GM13977 (cell line): Measurements from ENCODE around the gene CD34.

Source experiments
- DNase-seq: peaks from one replicate; pipeline ENCODE4 v3.0.0; 2012; ENCODE audit warnings: low spot score
- in situ Hi-C: fragments of 300-500 bp; cut with MboI; formaldehyde crosslinking; loops from one replicate; pipeline ENCODE4 v1.12.0; 2022; ENCODE audit warnings: low sequenced_read_pairs, low pct_unique_long_range_greater_than_20kb, mixed read lengths, inconsistent platforms; ENCODE audit not compliant: unreplicated experiment
- TF ChIP-seq, protein P1 (sequence below): IDR thresholded peaks from 2 replicates; pipeline ENCODE4 v1.5.1; 2012; ENCODE audit warnings: mild to moderate bottlenecking, control low read depth; ENCODE audit not compliant: insufficient read depth; ENCODE audit errors: extremely low read depth, missing control alignments

Gene CD34

DNA sequence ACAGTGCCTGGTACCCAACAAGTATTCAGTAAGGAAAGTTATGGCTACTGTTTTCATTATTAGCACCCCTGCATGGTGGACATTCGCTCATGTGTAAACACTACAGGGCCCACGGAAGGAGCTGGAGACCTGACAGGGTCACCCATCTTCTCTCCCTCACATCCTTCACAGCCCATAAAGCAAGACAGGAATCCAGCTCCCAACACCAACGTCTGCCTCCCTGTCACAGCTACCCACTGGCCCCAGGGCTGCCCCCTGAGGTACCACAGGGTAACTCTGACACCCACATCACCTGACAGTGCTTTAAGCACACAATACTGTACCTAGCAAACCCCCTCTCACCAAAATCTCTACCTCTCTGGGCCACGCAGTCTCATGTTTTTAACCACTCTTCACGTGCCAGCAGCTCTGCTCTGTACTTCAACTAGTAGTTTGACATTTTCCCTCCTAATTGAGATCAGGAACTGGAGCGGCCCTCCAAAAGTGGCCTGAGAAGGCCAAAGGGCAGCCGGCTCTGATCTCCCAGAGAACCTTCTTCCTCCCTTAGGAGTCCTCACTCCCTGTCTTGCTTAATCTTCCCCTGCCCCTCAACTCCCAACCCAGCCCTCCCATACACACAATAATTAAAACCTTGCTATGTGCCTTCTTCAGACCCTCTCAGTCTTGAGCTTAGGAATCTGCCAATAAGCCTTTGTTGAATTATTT is 76.8 kb downstream of the CD34 start:
- no peak for DNase-seq
- TF ChIP-seq, protein P1, sequence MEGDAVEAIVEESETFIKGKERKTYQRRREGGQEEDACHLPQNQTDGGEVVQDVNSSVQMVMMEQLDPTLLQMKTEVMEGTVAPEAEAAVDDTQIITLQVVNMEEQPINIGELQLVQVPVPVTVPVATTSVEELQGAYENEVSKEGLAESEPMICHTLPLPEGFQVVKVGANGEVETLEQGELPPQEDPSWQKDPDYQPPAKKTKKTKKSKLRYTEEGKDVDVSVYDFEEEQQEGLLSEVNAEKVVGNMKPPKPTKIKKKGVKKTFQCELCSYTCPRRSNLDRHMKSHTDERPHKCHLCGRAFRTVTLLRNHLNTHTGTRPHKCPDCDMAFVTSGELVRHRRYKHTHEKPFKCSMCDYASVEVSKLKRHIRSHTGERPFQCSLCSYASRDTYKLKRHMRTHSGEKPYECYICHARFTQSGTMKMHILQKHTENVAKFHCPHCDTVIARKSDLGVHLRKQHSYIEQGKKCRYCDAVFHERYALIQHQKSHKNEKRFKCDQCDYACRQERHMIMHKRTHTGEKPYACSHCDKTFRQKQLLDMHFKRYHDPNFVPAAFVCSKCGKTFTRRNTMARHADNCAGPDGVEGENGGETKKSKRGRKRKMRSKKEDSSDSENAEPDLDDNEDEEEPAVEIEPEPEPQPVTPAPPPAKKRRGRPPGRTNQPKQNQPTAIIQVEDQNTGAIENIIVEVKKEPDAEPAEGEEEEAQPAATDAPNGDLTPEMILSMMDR = no peak
- in situ Hi-C loops = no loop called here

DNA sequence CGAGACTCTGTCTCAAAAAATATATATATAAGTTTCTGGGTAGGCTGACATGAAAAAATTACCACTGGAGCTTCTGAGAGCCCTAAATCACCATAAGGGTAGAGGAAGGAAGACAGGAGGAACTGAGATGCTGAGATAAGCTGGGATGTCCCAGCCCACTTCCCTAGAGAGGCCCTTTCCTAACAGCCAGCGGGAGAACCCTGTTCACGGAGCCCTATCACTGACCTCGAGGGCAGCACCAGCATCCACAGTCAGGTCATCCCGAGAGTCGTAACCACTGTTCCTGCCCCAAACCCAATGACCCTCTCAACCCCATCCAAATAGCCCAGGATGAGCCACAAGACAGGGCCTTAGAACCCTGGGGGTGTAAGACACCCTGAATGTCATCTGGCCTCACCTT is 77.5 kb downstream of the CD34 start:
- no peak for DNase-seq
- in situ Hi-C loops = no loop called here

DNA sequence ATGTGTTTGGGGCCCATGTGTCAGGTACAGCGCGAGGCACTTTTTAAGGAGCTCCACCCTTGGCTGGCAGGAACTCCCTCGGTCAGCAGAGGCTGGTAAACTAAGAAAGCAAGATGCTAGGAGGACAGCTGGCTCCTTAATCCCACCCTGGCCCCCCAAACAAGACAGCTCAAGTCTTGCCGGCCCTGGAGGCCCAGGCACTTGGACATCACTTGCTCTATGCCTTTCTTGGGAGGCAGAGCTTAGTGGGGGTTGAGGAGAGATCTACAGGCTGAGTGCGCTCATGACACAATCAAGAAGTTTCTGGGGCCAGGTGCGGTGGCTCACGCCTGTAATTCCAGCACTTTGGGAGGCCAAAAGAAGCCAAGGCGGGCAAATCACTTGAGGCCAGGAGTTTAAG is 78.1 kb downstream of the CD34 start:
- no peak for DNase-seq
- TF ChIP-seq, protein P1 = no peak
- in situ Hi-C loops = no loop called here

More for the DNA sequence above, 77.5 kb downstream of the CD34 start:
- TF ChIP-seq, protein P1 = no peak

DNA sequence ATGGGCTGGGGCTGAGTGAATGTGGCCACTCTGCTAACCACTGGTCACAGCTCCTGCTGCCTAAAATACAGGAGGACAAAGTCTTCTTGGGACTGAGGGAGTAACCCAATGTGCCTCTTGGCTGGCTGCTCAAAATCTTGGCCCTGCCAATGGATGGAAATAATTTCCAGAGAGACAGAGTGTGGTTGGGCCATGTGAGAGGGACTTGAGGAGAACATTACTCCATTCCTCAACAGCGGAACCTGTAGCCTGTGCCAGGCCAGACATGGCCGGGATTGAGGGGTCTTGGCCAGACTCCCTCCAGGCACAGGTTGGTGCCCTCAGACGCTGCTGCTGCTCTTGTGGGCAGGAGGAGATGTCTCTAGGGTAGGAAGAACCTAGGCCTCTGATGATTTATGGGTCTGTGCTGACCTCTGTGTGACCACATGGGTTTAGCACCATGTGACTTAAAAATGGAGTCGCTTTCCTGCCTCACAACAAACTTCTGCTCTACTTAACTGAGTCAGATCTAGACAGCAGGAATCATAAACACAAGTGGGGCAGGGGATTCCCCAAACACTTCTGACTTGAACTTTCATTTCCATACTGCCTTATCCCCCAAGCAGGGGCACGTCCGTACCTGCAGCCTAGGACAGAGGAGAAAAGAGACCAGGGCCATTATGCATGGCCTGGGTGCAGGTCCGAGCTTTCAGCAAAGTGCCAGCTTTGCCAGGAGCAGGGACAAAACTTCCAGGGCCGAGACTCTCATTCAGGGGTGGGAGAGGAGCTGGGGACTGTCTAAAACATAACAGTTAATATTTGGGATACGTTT is 79.2 kb downstream of the CD34 start:
- DNase-seq = peak; percentile 78
- in situ Hi-C loops = no loop called here
- TF ChIP-seq, protein P1 = no peak
